B cell (primary cell): ENCODE results near the gene TRMT61A. TPM values are rescaled to one million over a fixed set of nuclear protein-coding genes. Genes with fewer than 3 reads are reported as not detected.
A peak's percentile ranks its signal among the peaks of the same experiment; 100 is the strongest.

Source experiments
- ATAC-seq: fragments of 200-7000 bp; cut with Tn5 transposase; one replicate; pipeline ENCODE4 v1.10.0; 2021; ENCODE audit warnings: low read depth, mild to moderate bottlenecking, moderate number of reproducible peaks, moderate library complexity
- CTCF ChIA-PET: fragments of 350-600 bp; sonication (Branson Sonifier 250); formaldehyde crosslinking; loops from one replicate; lab custom pipeline; 2021; ENCODE audit warnings: antibody characterized with exemption, inconsistent platforms; lab: Charles Lee
- POLR2A ChIA-PET: fragments of 350-600 bp; sonication (Branson Sonifier 250); formaldehyde crosslinking; loops from one replicate; lab custom pipeline; 2021; ENCODE audit warnings: antibody characterized with exemption; lab: Charles Lee
- DNase-seq: peaks from one replicate; pipeline ENCODE4 v3.0.0; 2013
- H2AFZ ChIP-seq: 2 replicates; pipeline ENCODE4 v1.6.1; 2012; ENCODE audit warnings: mild to moderate bottlenecking, low read depth, low read length; ENCODE audit not compliant: insufficient read depth, poor library complexity, severe bottlenecking
- H3K27ac ChIP-seq, 2 donors: 1 replicate in 1 of 2; 2 replicates in 1 of 2; pipeline ENCODE4 v1.5.1; 2012 to 2013; ENCODE audit warnings: low read length in 2 of 2, mild to moderate bottlenecking in 2 of 2, moderate library complexity in 1 of 2
- H3K27me3 ChIP-seq, 4 experiments: fragments of 200-600 bp in 1 of 4; sonication (generic) in 1 of 4; replicated peaks in 1 of 4; 1 replicate in 2 of 4; 2 replicates in 2 of 4; pipeline versions ENCODE4 v1.6.1 to v1.7.0; 2013 to 2016; ENCODE audit warnings: low read length in 3 of 4, mild to moderate bottlenecking in 2 of 4, mixed read lengths in 1 of 4, moderate library complexity in 1 of 4; ENCODE audit not compliant: insufficient read depth in 4 of 4, control insufficient read depth in 3 of 4; ENCODE audit errors: control extremely low read depth in 1 of 4
- H3K36me3 ChIP-seq, 2 experiments: replicated peaks in 1 of 2; 1 replicate in 1 of 2; 2 replicates in 1 of 2; pipeline versions ENCODE4 v1.6.1 to v1.7.1; 2013; ENCODE audit warnings: low read length in 1 of 2; ENCODE audit not compliant: insufficient read depth in 2 of 2, control insufficient read depth in 1 of 2; ENCODE audit errors: control extremely low read depth in 1 of 2, extremely low read depth in 1 of 2
- H3K4me1 ChIP-seq, 2 donors: fragments of 200-600 bp in 1 of 2; sonication (generic) in 1 of 2; 1 replicate in 1 of 2; 2 replicates in 1 of 2; pipeline versions ENCODE4 v1.5.1 to v1.6.1; 2013 to 2017; ENCODE audit warnings: low read length in 2 of 2; ENCODE audit not compliant: control insufficient read depth in 2 of 2, insufficient read depth in 2 of 2
- H3K4me2 ChIP-seq: replicated peaks from 2 replicates; pipeline ENCODE3; 2012; ENCODE audit warnings: mild to moderate bottlenecking, low read depth, low read length; ENCODE audit not compliant: poor library complexity, severe bottlenecking
- H3K4me3 ChIP-seq, 5 experiments: fragments of 200-600 bp in 1 of 5; sonication (generic) in 1 of 5; 1 replicate in 3 of 5; 2 replicates in 2 of 5; pipeline versions ENCODE4 v1.5.1 to v1.7.0; 2011 to 2016; ENCODE audit warnings: low read length in 4 of 5, mild to moderate bottlenecking in 4 of 5, low read depth in 2 of 5, control low read depth in 1 of 5, moderate library complexity in 1 of 5; ENCODE audit not compliant: insufficient read depth in 1 of 5; ENCODE audit errors: control extremely low read depth in 1 of 5, extremely low read depth in 1 of 5
- H3K79me2 ChIP-seq: fragments of 200-600 bp; sonication (generic); one replicate; pipeline ENCODE4 v1.6.0; 2016; ENCODE audit warnings: low read length; ENCODE audit not compliant: control insufficient read depth, insufficient read depth
- H3K9ac ChIP-seq: fragments of 200-600 bp; sonication (generic); 2 replicates; pipeline ENCODE4 v1.6.1; 2017; ENCODE audit warnings: mild to moderate bottlenecking, low read length, moderate library complexity
- H3K9me3 ChIP-seq, 3 donors: one replicate each; pipeline versions ENCODE4 v1.6.1 to v1.7.1; 2013; ENCODE audit warnings: low read length in 2 of 3; ENCODE audit not compliant: control insufficient read depth in 2 of 3, insufficient read depth in 1 of 3; ENCODE audit errors: control extremely low read depth in 1 of 3
- H4K20me1 ChIP-seq: 2 replicates; pipeline ENCODE4 v1.6.0; 2012; ENCODE audit warnings: mild to moderate bottlenecking, low read length; ENCODE audit not compliant: insufficient read depth, control insufficient read depth, poor library complexity, severe bottlenecking
- H3K27ac Mint-ChIP-seq: one replicate; pipeline ENCODE4 v1.8.0; 2021; ENCODE audit warnings: mixed read lengths
- H3K27me3 Mint-ChIP-seq: one replicate; pipeline ENCODE4 v1.8.0; 2021; ENCODE audit warnings: mixed read lengths
- H3K4me1 Mint-ChIP-seq: one replicate; pipeline ENCODE4 v1.8.0; 2021; ENCODE audit warnings: mixed read lengths
- H3K4me3 Mint-ChIP-seq: one replicate; pipeline ENCODE4 v1.8.0; 2021; ENCODE audit warnings: mixed read lengths
- H3K9me3 Mint-ChIP-seq: one replicate; pipeline ENCODE4 v1.8.0; 2022; ENCODE audit warnings: mixed read lengths; ENCODE audit not compliant: insufficient read depth
- EZH2 ChIP-seq: IDR thresholded peaks from 2 replicates; pipeline ENCODE4 v1.6.1; 2012; ENCODE audit warnings: borderline replicate concordance, low read depth, mild to moderate bottlenecking, moderate library complexity, low read length; ENCODE audit not compliant: insufficient read depth, poor library complexity, severe bottlenecking
- WGBS: methylation state at CpG from one replicate; pipeline ENCODE4 v1.1.5; 2013; ENCODE audit warnings: missing lambda C conversion rate; ENCODE audit not compliant: insufficient coverage; 5-methylcytosine and 5-hydroxymethylcytosine counted together
- intact Hi-C: fragments of 100-400 bp; cut with micrococcal nuclease; formaldehyde crosslinking; loops from one replicate; pipeline ENCODE4 v1.10.0; 2022
- polyA minus RNA-seq: library from RNA; depleted of rRNA, polyadenylated mRNA; stranded (reverse); fragments of >200 nt; gene quantifications from 2 replicates; pipeline ENCODE4 v1.2.3, GENCODE V29; 2012
- polyA plus RNA-seq: library from polyadenylated mRNA; depleted of rRNA; stranded (reverse); fragments of >200 nt; gene quantifications from 2 replicates; pipeline ENCODE4 v1.2.3, GENCODE V29; 2012
- total RNA-seq, 2 donors: library from RNA; stranded (reverse); fragments of 120-200 nt in 1 of 2; gene quantifications; 1 replicate in 1 of 2; 2 replicates in 1 of 2; pipeline versions ENCODE4 v1.2.3 to v1.2.4, GENCODE V29; 2013 to 2022
- TF ChIP-seq, protein P1 (sequence below): fragments of 200-600 bp; IDR thresholded peaks from one replicate; pipeline ENCODE4 v1.8.0; 2022; ENCODE audit warnings: antibody characterized with exemption, mild to moderate bottlenecking

TRMT61A gene
- 9.5 and 12.3 TPM in 2 replicates for total RNA-seq
- total RNA-seq (2013) = 7.2 TPM
- polyA plus RNA-seq = 12.6 and 18.4 TPM in 2 replicates
- 17.3 and 18.3 TPM in 2 replicates for polyA minus RNA-seq

DNA sequence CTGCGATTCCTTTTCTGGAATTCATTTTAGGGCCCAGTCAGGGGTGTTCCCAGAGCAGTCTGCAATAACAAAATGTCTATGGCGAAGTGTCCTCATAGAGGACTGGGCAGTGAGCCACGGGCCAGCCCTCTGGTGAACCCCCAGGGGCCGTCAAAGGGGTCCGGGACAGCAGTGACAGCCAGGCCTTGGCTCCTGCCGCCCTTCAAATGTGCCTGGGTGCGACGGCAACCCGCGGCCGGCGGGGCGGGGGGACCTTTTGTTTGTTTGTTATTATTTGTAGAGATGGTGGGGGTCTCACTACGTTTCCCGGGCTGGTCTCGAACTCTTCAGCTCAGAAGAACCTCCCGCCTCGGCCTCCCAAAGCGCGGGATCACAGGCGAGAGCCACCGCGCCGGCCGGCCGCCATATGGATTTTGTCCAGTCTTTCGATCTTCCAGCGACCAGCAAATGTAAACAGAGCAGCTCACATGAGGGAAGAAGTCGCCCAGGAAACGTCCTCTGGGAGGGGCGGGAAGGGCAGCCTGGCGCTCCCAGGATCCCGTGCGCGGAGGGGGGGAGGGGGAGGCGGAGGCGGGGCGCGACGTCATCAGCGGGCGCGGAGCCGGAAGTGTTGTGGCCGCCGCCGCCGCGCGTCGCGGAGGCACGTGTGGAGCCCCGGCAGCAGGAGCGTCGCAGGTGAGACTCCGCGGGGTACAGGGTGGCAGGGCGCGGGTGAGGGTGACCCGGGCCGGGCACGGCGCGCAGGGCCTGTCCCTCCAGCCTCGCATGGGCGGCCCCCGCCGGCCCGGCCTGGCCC is at the start of gene TRMT61A:
Gene TRMT61A (plus strand): TSS at position 610 of the 796 bp plus-strand sequence. CDS start 783 bp downstream, outside the sequence.
- TF ChIP-seq, protein P1, sequence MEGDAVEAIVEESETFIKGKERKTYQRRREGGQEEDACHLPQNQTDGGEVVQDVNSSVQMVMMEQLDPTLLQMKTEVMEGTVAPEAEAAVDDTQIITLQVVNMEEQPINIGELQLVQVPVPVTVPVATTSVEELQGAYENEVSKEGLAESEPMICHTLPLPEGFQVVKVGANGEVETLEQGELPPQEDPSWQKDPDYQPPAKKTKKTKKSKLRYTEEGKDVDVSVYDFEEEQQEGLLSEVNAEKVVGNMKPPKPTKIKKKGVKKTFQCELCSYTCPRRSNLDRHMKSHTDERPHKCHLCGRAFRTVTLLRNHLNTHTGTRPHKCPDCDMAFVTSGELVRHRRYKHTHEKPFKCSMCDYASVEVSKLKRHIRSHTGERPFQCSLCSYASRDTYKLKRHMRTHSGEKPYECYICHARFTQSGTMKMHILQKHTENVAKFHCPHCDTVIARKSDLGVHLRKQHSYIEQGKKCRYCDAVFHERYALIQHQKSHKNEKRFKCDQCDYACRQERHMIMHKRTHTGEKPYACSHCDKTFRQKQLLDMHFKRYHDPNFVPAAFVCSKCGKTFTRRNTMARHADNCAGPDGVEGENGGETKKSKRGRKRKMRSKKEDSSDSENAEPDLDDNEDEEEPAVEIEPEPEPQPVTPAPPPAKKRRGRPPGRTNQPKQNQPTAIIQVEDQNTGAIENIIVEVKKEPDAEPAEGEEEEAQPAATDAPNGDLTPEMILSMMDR = no peak
- no peak for TF ChIP-seq EZH2
- peaks cover 0 to under 1% (median under 1%) of the 10 kb centered on the region in 4 experiments for H3K27me3 ChIP-seq
- peaks cover 33 to 49% of the 10 kb centered on the region in 2 donors for H3K4me1 ChIP-seq
- ATAC-seq (peak; percentile 42), DNase-seq (peak; percentile 85)
- H3K9ac ChIP-seq = peak within 1 kb of the TSS; percentile 91
- WGBS = 6% methylated on average over 51 of the region's 70 CpGs
- peak within 1 kb of the TSS; percentile 53 to 94 (median 86) for H3K4me3 ChIP-seq
- no peaks in the 10 kb centered on the region for H3K27me3 Mint-ChIP-seq
- H2AFZ ChIP-seq = peak within 1 kb of the TSS; percentile 92
- peak within 1 kb of the TSS; percentile 96 for H3K27ac Mint-ChIP-seq
- H3K9me3 ChIP-seq = peaks cover 0 to 4% (median 0%) of the 10 kb centered on the region in 3 donors
- H3K27ac ChIP-seq = peak within 1 kb of the TSS; percentile 73 to 84
- peaks cover 34% of the 10 kb centered on the region for H4K20me1 ChIP-seq
- H3K9me3 Mint-ChIP-seq = no peaks in the 10 kb centered on the region
- H3K79me2 ChIP-seq = peaks cover 24% of the 10 kb centered on the region
- H3K4me2 ChIP-seq = peak within 1 kb of the TSS; percentile 96
- peaks cover 50% of the 10 kb centered on the region for H3K4me1 Mint-ChIP-seq
- intact Hi-C loops = loop anchor here (1.0 to 5.0 kb wide), 4 partner anchors 7 to 936 kb away; partner anchors contain the start of genes BAG5, COA8, RCOR1 and XRCC3
- peak within 1 kb of the TSS; percentile 88 for H3K4me3 Mint-ChIP-seq
- CTCF ChIA-PET = interaction anchor here (1.0 to 6.2 kb wide), 5 partner anchors 8 to 29 kb away, joined by 3 to 42 read pairs (median 7); no protein-coding TSS in a partner anchor
- H3K36me3 ChIP-seq = peaks cover 0 to 6% of the 10 kb centered on the region in 2 experiments
- POLR2A ChIA-PET = interaction anchor here (1.2 kb wide), 1 partner anchor 8 kb away, joined by 3 read pairs; no protein-coding TSS in a partner anchor
